Esophagus squamous epithelium (tissue), 4 donors: ENCODE measurements around the gene UGT2B17.

Experiments
- CTCF ChIP-seq, 6 experiments: fragments of 450-650 bp in 4 of 6; fragments of 200-600 bp in 2 of 6; sonication (generic) in 2 of 6; IDR thresholded peaks; one replicate each; pipeline ENCODE4 v1.5.1; 2016 to 2019; ENCODE audit warnings: antibody characterized with exemption in 6 of 6, mild to moderate bottlenecking in 4 of 6, moderate library complexity in 4 of 6
- POLR2A ChIP-seq, 4 donors: fragments of 450-650 bp; IDR thresholded peaks; one replicate each; pipeline ENCODE4 v1.6.1; 2017; ENCODE audit warnings: antibody characterized with exemption in 4 of 4, mild to moderate bottlenecking in 4 of 4, moderate library complexity in 3 of 4

DNA sequence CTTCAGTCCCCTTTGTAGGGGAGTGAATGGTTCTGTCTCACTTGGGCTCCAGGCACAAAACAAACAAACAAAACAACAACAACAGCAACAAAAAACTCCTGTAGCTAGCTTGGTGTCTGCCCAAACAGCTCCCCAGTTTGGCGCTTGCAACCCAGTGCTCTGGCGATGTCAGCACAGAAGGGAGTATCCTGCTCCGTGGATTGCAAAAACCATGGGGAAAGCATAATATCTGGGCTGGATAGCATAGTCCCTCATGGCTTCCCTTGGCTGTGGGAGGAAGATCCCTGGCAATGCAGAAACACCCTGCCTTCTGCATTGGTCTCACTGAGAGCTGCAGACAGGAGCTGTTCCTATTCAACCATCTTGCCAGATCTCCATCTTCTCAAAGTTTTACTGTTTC lies 39.7 kb downstream of the UGT2B17 start:
- TF ChIP-seq POLR2A (IDR thresholded peaks at IDR 0.05), result no peak
- no peak for TF ChIP-seq CTCF (IDR thresholded peaks at IDR 0.05)
